ENCODE data around the gene EHBP1.

DNA sequence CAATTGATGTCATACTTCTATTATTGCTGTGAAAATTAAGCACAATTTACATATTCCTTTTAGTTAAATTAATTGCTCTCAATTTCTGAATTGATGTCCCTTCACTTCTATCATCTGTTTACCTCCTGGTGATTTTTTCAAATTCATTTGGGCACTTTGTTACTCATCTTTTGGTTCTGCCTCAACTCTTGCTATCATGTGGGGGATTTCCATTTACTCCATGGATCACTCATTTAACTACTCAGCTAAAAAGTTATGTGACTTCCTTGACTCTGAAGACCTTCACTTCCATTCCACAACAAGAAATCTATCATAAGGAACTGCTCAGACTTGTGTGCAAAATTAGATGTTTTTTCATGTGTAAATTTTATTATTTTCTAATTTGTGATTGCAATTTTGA lies 126.2 kb downstream of the EHBP1 start:
- TF ChIP-seq, protein P1, sequence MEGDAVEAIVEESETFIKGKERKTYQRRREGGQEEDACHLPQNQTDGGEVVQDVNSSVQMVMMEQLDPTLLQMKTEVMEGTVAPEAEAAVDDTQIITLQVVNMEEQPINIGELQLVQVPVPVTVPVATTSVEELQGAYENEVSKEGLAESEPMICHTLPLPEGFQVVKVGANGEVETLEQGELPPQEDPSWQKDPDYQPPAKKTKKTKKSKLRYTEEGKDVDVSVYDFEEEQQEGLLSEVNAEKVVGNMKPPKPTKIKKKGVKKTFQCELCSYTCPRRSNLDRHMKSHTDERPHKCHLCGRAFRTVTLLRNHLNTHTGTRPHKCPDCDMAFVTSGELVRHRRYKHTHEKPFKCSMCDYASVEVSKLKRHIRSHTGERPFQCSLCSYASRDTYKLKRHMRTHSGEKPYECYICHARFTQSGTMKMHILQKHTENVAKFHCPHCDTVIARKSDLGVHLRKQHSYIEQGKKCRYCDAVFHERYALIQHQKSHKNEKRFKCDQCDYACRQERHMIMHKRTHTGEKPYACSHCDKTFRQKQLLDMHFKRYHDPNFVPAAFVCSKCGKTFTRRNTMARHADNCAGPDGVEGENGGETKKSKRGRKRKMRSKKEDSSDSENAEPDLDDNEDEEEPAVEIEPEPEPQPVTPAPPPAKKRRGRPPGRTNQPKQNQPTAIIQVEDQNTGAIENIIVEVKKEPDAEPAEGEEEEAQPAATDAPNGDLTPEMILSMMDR (conservative IDR thresholded peaks at IDR 0.05 in 1 of 2, IDR thresholded peaks at IDR 0.05 in 1 of 2; ENCODE audit: extremely low read depth in 1 of 2, insufficient read depth in 1 of 2, low read depth in 1 of 2, low read length in 2 of 2): no peak
- no peak for TF ChIP-seq EZH2 (IDR thresholded peaks at IDR 0.05; ENCODE audit: borderline replicate concordance, low read length)
